A204.1 (cell line): ENCODE results near the gene TAGAP.
"Not testable (repeated sequence)": the region's sequence is repeated elsewhere in the genome, so short reads cannot be mapped to it uniquely, and the experiment has no call there.

Source experiments
- FAIRE-seq: peaks from 2 replicates; lab custom pipeline; 2012; peaks lifted over from hg19 to GRCh38; lab: Jason Lieb, UNC

TAGAP gene

DNA sequence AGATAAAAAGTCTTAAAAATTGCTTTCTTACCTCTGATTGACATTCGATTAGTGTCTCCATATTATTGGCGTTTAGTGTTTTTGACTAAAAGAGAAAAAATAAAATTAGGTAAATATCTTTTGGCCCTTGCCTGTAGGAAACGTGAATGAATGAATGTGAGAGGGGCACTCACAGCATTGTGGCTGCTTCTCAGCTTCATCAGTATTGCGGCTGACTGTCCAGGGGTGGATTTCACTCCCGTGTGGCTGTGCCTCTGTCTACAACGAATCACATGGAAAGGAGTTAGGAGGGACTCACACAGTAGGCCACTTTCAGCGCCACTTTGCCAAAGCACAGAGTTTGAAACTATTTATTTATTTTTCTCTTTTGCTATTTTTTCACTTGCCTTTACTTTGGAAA, 844 bp downstream of the TAGAP start:
- no peak for FAIRE-seq

DNA sequence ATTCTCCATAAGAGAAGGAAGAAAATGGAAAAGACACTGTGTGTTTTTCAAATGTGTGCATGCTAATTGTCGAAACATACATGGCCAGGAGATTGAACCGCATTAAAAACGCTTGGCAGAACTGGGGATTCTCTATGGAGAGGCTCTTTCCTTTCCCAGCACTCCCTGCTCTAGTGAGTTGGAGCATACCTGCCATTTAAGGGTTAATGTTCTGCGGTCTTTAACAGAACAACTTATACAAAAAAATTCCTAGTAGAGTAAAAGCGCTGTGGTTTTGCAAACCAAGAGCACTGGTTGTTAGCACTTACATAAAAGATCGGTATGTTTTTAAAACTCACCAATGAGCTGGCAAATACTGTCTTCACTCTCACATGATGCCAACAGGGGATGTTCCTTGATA, 1.5 kb downstream of the TAGAP start:
- FAIRE-seq, result no peak

DNA sequence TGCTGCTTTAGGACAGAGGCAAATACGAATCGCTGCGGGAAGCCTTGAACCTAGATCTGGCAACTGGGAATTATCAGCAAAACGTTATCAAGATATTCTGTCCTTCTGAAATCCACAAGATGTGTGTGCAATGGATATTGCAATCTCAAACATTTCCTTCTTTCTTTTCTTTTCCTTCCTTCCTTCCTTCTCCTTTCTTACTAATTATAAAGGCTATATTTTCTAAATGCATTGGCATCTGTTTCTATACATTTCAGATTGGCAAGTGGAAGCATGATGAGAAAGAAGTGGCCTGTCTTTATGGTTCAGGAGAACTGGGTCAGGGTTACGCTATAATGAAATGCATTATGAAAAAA, 2.0 kb downstream of the TAGAP start:
- FAIRE-seq, result no peak

DNA sequence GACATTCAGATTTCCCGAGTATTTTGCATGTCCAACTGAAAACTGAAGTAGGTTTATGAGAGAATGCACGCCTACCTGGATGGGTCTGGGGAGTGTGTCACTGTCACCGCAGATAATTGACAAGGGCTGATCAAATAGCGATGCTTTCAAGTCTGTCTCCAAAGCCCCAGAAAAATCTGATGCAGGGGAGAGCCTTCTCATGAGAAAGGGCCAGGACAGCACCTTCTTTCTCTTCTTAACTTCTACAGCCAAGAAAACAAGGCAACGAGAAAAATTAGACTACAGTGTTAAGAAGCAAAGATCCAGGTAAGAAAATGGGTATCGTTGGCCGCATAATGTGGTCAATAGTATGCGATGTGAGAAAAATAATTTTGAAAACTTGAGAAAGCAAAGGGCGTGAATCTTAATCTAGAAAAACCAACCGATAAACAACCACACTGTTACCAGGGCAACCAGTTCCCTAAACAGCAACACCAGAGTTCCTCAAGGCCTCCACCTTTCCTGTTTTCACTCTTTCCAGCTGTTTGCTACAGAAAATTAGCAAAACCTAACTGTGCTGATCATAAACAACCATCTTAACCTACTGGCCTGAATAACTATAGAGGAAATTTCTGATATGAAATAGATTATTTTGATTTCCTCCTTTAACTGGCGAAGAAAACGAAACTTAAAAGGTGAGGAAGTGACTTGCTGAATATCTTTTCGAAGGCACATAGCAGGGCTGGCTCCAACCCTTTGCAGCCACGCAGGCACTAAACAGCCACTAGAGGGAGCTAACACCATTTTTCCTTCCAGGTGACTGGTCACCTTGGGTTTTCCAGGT, 2.6 kb downstream of the TAGAP start:
- no peak for FAIRE-seq

DNA sequence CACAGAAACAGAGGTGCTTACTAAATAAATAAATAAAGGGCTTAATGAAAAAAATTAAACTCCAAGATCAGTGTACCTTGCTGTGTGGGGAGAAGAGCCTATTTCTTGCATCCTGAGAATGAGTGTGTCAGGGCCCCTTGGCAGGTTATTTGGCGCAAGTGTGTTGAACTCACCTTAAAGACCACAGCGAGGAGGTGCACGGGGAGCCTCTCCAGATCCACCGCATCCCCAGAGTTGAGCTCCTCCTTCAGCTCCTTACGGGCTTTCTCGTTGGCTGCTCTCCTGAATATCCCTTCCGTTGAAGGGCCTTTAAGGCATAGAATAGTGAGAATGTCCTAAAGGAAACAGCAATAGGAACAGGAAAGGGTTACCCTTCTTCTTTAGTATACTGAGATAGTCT, 3.6 kb downstream of the TAGAP start:
- no peak for FAIRE-seq

DNA sequence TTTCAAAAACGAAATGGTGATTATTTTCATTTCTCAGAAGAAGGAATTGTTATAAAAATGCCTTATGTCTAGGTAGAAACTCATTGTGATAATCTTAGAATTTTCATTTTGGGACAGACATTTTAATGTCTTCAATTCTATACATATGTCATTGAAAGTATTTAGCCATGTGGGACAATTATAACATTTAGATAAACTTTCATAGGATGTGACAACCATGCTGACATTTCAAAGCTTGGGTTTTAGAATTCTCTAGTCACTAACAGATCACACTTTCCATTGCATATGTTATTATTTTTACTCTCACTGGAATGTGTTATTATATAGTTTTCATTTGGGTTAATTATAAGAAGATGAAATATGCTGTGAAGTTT, 4.9 kb downstream of the TAGAP start:
- no peak for FAIRE-seq

DNA sequence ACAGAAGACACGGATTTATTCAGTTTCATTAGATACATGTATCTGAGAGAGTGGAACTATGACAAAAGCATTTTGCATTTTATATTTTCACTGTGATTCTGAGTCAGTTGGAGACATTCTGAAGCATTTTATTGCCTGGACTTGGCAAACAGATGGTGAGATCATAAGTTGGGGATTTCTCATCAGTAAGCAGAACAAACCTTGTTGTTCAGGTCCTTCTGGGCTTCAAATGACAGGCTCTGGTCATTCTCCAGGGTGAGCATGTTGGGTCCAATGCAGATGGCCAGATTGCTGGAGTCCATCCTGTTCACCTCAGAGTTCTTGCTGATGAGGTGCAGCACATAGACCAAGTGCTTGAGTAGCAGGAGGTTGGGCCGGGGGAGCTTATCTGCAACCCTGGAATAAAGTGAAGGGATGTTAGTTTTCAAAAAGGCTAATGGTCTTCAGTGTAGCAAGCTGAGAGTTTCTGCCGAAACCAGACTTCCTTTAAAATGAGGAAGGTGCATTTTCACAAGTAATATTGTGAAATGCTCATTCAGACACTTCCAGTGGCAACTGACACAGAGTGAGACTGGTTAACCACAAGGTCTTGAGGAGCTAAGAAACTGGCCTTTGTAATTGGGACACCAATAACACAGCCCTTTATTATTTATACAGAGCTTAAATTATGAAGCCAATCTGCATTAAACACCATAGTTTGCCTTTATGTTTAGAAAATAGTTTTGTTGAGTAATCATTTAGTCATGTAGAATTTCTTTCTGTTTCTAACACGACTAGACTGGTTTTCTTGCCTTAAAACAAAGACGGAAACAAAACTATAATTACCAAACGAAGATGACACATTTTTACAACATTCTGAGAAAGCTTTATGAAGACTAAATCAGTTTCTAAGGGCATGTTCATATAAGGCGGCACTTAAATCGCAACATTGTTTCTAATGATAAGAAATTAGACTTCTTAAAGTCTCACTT, 5.6 kb downstream of the TAGAP start:
- no peak for FAIRE-seq

DNA sequence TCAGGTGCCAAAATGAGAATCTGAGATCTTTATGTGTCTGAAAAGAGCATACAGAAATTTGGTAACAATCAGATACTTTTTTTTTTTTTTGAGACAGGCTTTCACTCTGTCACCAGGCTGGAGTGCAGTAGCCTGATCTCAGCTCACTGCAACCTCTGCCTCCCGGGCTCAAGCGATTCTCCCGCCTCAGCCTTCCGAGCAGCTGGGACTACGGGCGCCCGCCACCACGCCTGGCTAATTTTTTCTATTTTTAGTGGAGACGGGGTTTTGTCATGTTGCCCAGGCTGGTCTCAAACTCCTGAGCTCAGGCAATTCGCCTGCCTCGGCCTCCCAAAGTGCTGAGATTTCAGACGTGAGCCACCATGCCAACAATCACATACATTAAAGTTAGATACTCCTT, 6.5 kb downstream of the TAGAP start:
- not testable (repeated sequence) for FAIRE-seq

DNA sequence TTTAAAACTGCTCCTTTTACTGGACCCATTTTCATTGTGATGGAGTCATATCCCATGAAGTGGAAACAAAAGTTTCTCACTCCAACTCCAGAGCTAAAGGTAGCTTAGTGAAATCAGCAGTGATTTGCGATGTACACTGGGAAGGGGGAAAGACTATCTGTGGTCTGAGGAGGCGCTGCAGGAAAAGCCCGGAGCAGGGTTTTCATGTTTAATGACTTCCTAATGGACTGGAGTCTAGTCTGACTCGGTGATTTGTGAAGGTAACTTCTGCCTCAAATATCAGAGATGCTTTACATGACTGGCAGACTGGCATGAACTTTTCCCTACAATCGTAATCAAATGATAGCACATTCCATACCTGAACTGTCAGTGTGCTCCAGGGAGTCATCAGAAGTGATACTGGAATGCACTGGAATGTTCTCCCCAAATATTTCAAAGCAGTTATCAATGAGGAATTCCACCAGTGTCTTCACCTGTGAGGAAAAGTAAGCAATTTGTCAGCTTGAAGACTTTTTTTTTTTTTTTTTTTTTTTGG, 7.0 kb downstream of the TAGAP start:
- no peak for FAIRE-seq

DNA sequence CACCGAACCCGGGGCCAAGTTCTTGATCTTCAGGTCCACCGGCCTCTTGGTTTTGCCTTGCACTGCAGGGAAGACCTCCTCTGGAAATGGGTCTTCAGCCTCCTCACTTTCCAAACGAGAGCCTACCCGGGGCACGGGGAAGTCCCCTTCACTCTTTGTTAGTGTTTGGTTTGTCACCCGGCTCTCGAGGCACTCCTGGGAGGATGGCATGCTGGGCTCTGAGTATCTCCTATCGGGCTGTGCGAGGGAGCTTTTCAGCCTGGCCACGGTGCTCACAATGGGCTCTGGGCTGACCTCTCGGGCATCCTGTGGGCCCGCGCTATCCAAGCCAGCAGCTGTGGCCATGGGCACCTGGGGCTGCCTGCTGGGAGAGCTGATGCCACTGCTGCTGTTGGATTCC, 8.1 kb downstream of the TAGAP start:
- FAIRE-seq, result no peak

DNA sequence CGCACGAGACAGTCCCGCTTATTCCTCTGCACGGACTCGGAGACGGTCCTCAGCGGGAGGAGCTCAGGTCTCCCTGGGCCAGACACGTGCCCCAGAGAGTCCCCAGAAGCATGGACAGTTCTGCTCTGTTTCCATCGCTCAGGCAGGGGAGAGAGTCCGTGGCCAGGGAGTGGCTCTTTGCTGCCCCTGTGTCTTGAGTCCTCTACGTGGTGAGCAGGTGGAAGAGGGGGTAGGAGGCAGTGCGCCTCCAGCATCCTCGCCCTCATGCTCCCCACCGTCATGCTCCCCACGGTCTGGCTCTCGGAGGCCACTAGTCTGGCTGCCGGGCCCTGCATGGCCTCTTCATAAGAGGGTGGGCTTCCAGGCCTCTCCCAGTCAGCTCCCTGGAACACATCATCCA, 8.9 kb downstream of the TAGAP start:
- no peak for FAIRE-seq

DNA sequence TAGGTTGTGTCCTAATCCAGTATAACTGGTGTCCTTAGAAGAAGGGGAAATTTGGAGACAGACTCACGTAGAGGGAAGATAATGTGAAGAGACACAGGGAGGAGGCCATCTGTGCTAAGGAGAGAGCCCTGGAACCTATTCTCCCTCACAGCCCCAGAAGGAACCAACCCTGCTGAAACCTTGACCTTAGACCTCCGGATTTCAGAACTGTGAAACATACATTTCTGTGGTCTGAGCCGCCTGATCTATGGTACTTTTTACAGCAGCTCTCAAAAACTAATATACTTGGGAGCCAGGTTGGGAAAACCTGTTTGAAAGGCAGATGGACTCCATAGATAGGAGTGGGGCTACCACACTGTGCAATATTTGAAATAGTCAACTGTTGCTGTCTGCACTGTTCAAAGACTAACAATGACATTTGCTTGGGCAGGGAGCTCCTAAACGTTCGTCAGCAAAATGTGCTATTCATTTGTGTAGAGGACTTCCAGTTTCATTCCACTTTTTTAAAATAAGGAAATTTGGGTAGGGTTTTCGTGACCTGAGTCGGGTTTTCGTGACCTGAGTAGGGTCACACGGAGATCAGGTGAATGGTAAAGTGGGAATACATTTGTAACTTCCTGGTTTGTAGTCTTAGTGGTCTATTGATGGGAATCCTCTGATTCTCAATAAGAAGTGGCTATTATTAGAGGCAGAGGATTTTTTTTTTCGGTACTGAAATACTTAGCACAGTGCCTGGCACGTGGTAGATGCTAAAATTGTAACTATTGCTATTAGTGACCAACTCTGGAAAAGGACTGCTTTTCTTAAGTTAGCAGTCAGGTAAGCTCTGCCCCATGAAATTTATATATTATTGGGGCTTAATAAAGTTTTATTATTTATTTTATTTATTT, 11.4 kb downstream of the TAGAP start:
- no peak for FAIRE-seq

DNA sequence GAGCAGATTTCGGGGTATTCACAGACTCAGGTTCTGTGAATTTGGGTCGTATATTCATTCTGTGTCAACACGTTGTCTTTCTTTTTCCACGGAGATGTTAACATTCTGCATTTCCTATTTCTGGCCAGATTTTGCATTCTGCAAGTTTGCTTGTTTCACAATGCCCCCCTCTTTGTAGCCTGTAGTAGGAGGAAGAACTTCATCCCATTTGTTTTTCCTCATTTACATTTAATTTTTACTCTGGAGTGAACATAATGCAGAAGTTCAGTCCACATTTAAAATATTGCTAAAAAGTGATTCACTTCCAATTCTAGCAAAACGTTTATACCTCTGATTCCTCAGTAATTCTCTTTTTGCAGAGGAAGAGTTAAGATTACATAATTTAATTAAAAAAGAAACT, 12.9 kb downstream of the TAGAP start:
- FAIRE-seq, result no peak

DNA sequence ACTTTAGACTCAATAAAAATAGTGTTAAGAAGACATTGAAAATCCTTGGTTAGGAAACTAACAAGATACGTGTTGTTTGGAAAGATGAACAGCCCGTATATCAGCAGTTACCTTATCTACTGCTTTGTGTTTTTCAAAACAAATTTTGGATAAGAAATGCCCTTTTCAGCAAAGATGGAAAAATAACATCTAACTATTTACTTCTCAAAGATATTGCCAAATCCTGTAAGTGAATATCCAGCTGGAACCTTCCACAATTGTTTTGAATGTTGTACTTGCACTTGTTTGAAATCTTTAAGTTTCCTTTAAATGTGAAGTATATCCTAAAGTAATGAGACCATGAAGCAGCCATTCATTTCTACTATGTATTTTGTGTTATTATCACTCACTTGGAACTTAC, 14.6 kb downstream of the TAGAP start:
- FAIRE-seq, result no peak

DNA sequence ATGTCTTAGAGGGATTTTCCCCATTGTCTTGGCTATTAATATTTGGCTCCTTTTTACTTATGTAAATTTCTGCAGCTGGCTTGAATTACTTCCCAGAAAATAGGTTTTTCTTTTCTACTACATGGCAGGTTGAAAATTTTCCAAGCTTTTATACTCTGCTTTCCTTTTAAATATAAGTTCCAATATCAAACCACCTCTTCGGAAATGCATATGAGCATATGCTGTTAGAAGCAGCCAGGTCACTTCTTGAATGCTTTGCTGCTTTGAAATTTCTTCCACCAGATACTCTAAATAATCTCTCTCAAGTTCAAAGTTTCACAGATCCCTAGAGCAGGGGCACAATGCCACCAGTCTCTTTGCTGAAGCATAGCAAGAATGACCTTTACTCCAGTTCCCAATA, 19.6 kb downstream of the TAGAP start:
- FAIRE-seq, result not testable (repeated sequence)

DNA sequence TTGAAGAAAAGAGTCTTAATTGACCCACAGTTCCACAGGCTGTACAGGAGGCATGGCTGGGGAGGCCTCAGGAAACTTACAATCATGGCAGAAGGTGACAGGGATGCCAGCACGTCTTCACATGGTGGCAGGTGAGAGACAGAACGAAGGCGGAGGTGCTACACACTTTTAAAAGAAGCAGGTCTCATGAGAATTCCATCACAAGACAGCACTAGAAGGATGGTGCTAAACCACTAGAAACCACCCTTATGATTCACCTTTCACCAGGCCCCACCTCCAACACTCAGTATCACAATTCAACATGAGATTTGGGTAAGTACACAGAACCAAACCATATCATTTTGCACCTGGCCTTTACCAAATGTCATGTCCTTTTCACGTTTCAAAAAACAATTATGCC, 20.9 kb downstream of the TAGAP start:
- FAIRE-seq, result no peak

DNA sequence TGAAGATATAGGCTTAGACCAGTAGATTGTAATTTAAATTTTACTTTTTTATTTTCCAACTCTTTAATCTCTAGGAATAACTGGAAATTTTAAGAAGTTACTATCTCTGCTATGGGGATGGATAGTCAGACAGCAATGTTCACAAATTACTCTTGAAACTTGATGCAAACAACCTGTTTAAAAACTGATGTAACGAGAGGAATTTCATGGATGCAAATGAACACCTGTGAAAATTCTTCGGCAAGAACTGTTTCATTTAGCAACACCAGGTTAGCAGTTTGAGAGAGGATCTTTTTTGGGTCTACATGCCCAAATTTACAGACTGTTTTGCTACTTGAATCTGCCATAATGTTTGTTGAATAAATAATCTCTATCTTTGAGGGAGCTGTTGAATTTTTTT, 24.8 kb downstream of the TAGAP start:
- FAIRE-seq, result no peak

DNA sequence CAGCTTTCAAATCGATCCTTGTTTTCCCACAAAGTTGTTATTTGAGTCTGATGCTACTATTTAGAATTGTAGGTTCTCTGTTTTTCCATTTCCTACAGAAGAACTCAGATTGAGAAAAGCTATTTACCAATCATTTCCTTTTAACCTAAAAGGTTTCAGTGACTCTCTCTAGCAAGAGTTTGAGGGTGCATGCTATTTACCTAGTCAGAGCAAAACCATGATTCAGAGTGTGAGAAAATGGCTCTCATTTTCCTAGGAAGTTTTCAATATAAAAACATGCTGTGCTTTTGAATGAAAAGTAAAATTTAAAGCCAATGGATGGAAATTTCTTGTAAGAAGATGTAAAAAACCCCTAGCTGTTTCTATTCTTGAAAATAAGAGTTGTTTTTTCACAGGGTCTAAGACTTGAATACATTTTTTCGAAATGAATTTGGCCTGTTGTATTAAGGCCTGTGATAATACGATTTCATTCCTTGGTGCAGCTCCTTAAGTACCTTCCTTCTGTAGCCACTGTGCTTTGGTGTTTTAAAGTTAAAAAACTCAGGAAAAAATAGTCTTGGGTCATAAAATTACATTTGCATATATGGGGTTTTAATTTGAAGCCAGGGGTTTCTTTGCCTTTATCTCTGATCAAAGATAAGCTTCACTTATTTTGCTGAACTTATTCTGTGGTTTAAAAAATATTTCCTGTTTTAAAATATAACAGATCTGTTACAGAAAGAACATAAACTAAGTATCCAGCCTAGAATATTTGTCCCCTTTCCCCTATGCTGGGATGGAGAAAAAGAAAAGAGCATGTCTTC, 26.8 kb downstream of the TAGAP start:
- no peak for FAIRE-seq

DNA sequence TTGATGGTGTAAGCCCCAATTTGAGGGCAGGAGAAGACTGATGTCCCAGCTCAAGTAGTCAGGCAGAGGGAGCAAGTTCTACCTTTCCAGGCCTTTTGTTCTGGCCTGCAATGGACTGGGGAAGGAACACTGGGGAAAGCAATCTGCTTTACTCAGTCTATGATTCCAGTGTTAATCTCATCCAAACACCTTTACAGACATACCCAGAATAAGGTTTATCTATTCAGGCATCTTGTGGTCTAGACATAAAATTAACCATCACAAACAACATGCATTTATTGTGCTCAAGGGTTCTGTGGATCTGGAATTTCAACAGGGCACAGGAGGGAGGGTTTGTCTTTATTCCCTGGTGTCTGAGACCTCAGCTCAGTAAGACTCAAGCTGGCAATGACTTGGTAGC, 30.4 kb downstream of the TAGAP start:
- FAIRE-seq, result no peak

DNA sequence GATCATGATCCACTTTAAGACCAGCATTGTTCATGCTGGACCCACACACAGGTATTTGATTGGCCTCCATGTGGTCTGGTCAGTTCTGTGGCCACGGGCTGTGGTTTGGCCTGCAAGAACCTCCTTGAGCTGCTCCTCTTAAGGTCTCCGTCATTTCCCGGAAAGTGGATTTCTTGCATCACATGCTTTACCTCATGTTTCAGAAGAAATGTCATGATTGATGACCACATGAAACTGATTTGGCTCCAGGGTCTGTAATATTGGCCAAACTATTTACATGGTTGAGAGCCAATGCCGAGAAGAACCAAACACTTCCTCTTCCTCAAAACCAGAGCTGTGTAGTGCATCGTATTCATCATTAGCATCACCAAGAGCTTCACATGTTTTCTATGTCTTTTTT, 31.6 kb downstream of the TAGAP start:
- FAIRE-seq, result no peak

DNA sequence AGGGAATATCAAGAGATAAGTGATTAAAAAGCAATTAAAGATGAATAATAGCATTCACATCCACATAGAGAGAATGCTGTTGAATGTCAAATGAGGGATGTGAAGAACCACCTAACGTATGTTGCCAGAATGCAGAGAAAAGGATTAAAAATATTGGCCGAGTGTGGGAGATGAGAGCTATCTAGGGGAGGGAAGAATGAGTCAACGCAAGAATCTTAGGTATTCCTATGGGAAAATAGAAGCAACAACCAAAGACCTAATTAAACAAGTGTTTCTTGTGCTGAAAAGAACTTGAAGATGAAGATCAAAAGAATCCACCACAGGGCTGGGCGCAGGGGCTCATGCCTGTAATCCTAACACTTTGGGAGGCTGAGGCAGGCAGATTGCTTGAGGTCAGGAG, 32.6 kb downstream of the TAGAP start:
- no peak for FAIRE-seq
